Fibroblast of the aortic adventitia (primary cell): ENCODE data around the gene NTRK2. TPM values are rescaled to one million over a fixed set of nuclear protein-coding genes. Genes with fewer than 3 reads are reported as not detected.

Source experiments
- DNase-seq: peaks from one replicate; pipeline ENCODE4 v3.0.0-alpha.2; 2010; ENCODE audit warnings: low read depth
- H3K4me3 ChIP-seq: 2 replicates; pipeline ENCODE4 v1.5.1; 2011; ENCODE audit warnings: low read depth, mild to moderate bottlenecking, control low read depth, low read length, moderate library complexity
- CTCF ChIP-seq: IDR thresholded peaks from 2 replicates; pipeline ENCODE4 v1.5.1; 2011; ENCODE audit warnings: mild to moderate bottlenecking, low read length, control low read depth, inconsistent platforms; ENCODE audit not compliant: insufficient read depth
- total RNA-seq: library from RNA; depleted of rRNA; stranded (reverse); fragments of >200 nt; gene quantifications from 2 replicates; pipeline ENCODE4 v1.2.3, GENCODE V29; 2012; ENCODE audit warnings: low replicate concordance

Gene NTRK2
- total RNA-seq, 1 donor: 3.3 TPM

- TF ChIP-seq CTCF: no peak
- DNase-seq: no peak
- H3K4me3 ChIP-seq: no peak overlapping the region
Measured at GRCh38 chr9:84794981-84795637, 125.6 kb downstream of the NTRK2 start.

GRCh38 chr9:84796404-84796803 is 126.9 kb downstream of the NTRK2 start:
- no peak for DNase-seq
- TF ChIP-seq CTCF: no peak

GRCh38 chr9:84799251-84799650 is 129.7 kb downstream of the NTRK2 start:
- no peak for DNase-seq
- TF ChIP-seq CTCF: no peak
- H3K4me3 ChIP-seq: no peak overlapping the region

More at GRCh38 chr9:84796404-84796803, 126.9 kb downstream of the NTRK2 start:
- no peak overlapping the region for H3K4me3 ChIP-seq

GRCh38 chr9:84804951-84805694 is 135.6 kb downstream of the NTRK2 start:
- TF ChIP-seq CTCF: no peak
- no peak overlapping the region for H3K4me3 ChIP-seq
- DNase-seq: peak; percentile 2

- H3K4me3 ChIP-seq: no peak overlapping the region
- no peak for DNase-seq
- TF ChIP-seq CTCF: no peak
Measured at GRCh38 chr9:84807431-84807830, 137.9 kb downstream of the NTRK2 start.

GRCh38 chr9:84807870-84808390 is 138.4 kb downstream of the NTRK2 start:
- no peak overlapping the region for H3K4me3 ChIP-seq
- DNase-seq: no peak
- TF ChIP-seq CTCF: no peak
